GM21360 (cell line): ENCODE data around the gene LST1.

ENCODE experiments used
- ATAC-seq: cut with Tn5 transposase; IDR thresholded peaks from one replicate; pipeline ENCODE4 v1.9.1; 2021; ENCODE audit warnings: mild to moderate bottlenecking, moderate library complexity; ENCODE audit not compliant: unreplicated experiment

Gene LST1

DNA sequence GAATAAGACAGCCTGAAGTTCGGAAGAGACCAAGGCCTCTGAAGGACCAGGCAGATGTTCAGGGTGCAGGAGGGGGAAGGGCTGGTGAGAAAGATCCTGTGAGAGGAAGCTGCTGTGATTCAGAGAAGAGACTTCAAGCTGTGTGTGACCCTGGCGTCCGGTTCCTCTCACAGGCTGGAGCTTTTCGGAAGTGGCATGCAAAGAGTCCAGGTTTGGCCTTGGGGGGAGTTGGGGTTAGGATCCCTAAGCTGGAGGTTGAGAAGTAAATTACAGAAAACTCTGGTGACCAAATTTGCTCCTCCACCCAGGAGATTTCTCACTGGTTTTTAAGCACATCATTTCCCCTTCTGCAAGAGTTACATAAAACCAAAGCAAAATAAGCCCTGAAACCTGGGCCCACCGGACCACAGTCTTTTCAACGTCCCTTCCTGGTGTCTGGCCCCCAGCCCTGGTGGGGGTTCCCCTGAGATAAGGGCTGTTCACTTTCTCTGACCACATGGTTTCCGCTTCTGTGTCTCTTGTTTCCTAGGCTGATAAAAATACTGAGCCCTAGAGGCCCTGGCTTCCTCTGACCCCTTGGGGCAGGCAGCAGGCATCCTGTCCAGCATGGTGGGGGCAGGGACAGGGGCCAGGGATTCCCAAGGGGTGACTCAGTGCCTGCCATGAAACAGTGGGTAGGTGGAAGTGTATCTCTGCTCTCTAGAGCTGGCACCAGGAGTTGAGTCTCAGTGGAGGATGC is 25.9 kb upstream of the LST1 start:
- peak; percentile 39 for ATAC-seq

DNA sequence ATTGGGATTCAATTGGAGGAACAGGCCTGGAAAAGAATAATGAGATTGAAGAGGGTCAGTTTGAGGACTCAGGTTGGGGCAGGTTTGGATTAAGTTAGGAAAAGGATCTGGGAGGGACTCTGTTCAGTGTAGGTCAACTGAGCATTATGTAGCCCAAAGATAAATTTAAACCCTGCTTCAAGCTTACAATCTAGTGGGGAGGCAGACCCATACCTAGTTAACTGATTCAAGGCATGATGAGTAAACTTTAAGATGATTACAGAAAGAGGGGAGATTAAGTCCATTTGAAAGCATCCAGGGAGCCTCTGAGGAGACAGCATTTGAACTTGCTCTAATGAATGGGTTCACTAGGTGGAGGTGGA is 25.4 kb upstream of the LST1 start:
- no peak for ATAC-seq

DNA sequence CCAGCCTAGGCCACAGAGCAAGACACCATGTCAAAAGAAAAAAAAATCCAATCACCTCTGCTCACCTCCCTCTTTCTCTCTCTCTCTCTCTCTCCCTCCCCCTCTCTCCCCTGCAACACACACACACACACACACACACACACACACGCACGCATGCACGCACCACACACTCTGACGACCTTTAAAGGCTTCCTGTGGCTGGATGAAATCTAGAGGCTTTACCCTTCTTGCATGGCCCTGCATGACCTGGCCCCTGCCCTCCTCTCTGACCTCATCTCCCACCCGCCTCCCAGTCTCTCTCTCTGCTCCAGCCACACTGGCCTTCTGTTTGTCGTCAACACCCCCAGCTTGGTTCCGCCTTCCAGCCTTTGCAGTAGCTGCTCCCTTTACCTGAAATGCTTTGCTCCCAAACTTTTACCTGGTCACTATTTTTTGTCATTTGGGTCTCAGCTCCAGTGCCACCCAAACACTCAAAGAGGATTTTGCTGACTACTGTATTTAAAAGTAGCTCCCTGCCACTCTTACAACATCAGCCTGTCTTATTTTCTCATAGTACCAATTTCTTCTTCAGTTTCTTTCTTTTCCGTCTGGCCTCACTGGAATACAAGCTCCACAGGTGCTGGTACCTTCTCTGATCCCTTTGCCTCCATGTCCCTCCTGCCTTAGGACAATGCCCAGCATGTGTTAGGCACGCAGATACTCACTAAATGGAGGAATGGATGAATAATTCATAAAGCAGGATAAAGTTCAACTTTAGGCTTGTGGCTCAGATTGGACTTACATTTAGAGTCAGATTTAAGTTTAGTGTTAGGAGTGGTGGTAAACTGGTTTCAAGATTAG is 18.3 kb upstream of the LST1 start:
- no peak for ATAC-seq

GRCh38 chr6:31568537-31568961 is 17.5 kb upstream of the LST1 start:
- peak; percentile 55 for ATAC-seq

- ATAC-seq, result no peak
These were observed 16.1 kb upstream of the LST1 start for GRCh38 chr6:31569861-31570536.

- ATAC-seq, result peak; percentile 33
These were observed 13.8 kb upstream of the LST1 start, which contains the start of gene LTA for GRCh38 chr6:31572041-31572911. Gene LTA, plus strand, starts transcription at chr6:31572289. Its CDS starts 454 bp downstream, at chr6:31572743.

DNA sequence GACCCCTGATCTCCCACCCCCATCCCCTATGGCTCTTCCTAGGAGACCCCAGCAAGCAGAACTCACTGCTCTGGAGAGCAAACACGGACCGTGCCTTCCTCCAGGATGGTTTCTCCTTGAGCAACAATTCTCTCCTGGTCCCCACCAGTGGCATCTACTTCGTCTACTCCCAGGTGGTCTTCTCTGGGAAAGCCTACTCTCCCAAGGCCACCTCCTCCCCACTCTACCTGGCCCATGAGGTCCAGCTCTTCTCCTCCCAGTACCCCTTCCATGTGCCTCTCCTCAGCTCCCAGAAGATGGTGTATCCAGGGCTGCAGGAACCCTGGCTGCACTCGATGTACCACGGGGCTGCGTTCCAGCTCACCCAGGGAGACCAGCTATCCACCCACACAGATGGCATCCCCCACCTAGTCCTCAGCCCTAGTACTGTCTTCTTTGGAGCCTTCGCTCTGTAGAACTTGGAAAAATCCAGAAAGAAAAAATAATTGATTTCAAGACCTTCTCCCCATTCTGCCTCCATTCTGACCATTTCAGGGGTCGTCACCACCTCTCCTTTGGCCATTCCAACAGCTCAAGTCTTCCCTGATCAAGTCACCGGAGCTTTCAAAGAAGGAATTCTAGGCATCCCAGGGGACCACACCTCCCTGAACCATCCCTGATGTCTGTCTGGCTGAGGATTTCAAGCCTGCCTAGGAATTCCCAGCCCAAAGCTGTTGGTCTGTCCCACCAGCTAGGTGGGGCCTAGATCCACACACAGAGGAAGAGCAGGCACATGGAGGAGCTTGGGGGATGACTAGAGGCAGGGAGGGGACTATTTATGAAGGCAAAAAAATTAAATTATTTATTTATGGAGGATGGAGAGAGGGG is 12.6 kb upstream of the LST1 start:
- no peak for ATAC-seq

GRCh38 chr6:31574106-31575061 is 11.7 kb upstream of the LST1 start:
- no peak for ATAC-seq

DNA sequence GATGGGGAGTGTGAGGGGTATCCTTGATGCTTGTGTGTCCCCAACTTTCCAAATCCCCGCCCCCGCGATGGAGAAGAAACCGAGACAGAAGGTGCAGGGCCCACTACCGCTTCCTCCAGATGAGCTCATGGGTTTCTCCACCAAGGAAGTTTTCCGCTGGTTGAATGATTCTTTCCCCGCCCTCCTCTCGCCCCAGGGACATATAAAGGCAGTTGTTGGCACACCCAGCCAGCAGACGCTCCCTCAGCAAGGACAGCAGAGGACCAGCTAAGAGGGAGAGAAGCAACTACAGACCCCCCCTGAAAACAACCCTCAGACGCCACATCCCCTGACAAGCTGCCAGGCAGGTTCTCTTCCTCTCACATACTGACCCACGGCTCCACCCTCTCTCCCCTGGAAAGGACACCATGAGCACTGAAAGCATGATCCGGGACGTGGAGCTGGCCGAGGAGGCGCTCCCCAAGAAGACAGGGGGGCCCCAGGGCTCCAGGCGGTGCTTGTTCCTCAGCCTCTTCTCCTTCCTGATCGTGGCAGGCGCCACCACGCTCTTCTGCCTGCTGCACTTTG is 10.7 kb upstream of the LST1 start, which contains the start of gene TNF:
Gene TNF, plus strand, starts transcription at position 231 of the 567 bp plus-strand sequence. Its CDS starts 177 bp downstream, at position 408.
- no peak for ATAC-seq

- ATAC-seq, result no peak
These were observed 10.0 kb upstream of the LST1 start for GRCh38 chr6:31575952-31576685.

- no peak for ATAC-seq
These were observed 9.0 kb upstream of the LST1 start for GRCh38 chr6:31576897-31577578.

DNA sequence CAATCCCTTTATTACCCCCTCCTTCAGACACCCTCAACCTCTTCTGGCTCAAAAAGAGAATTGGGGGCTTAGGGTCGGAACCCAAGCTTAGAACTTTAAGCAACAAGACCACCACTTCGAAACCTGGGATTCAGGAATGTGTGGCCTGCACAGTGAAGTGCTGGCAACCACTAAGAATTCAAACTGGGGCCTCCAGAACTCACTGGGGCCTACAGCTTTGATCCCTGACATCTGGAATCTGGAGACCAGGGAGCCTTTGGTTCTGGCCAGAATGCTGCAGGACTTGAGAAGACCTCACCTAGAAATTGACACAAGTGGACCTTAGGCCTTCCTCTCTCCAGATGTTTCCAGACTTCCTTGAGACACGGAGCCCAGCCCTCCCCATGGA is 8.5 kb upstream of the LST1 start:
- ATAC-seq, result no peak

GRCh38 chr6:31578184-31579118 is 7.6 kb upstream of the LST1 start:
- no peak for ATAC-seq

GRCh38 chr6:31579119-31579505 is 7.0 kb upstream of the LST1 start:
- ATAC-seq, result no peak

DNA sequence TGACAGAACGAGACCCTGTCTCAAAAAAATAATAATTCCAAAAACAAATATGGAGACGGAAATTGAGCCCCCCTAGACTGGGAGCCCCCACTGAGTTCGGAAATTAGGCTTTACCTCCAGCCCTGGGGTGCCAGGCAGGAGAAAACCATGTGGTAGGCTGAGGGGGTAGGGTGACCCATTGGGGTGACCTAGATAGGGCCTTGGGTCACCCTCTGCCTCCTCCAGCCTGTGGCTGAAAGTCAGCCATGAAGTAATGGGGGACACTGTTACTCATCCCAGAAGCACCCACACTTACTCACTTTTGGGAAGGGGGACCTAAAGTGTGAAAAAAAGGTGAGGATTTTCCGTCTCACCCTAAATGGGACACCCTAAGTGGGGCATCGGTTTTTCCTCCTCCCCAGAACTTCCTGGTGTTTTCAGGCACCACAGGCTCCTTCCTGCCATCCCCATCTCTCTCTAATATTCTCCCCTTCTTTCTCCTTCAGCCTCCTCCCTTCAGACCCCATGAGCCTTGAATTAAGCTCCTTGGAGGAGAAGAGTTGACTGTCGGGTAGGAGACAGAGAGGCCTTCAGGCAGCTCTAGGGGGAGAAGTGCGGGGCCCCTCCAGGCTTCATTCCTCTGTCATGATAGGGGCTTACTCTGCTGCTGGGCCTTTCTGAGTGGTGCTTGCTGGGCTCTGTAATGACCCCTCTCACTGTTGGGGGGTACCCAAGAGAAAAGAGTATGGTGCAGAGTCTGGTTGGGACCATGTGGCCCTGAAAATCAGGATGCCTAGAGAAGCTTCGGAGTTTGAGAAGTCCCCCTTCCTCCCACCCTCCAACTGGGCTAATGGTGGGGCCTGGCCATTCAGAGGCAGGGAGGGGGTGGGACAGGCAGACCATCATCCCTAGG is 6.3 kb upstream of the LST1 start:
- no peak for ATAC-seq
